DMS153 treated with DMSO at 0.1 percent for 48 hours (cell line): ENCODE measurements around the gene BMP8B.
"Not testable (repeated sequence)": the region's sequence is repeated elsewhere in the genome, so short reads cannot be mapped to it uniquely, and the experiment has no call there.

ENCODE experiments used
- DNase-seq: peaks from one replicate; lab custom pipeline; 2025; ENCODE audit not compliant: unreplicated experiment; lab: John Stamatoyannopoulos, UW

Gene BMP8B

GRCh38 chr1:39788758-39789570 is at the start of gene BMP8B:
Gene BMP8B (minus strand): TSS chr1:39788865. CDS start chr1:39788485, 380 bp downstream.
- peak; percentile 91 for DNase-seq

GRCh38 chr1:39836595-39837110 is 48.0 kb upstream of the BMP8B start:
- DNase-seq, result no peak

GRCh38 chr1:39835935-39836594 is 47.4 kb upstream of the BMP8B start:
- DNase-seq, result no peak

GRCh38 chr1:39835110-39835509 is 46.4 kb upstream of the BMP8B start:
- DNase-seq, result no peak

- no peak for DNase-seq
Observed at GRCh38 chr1:39833621-39834385, 45.1 kb upstream of the BMP8B start.

- DNase-seq, result no peak
Observed at GRCh38 chr1:39833121-39833520, 44.5 kb upstream of the BMP8B start.

- no peak for DNase-seq
Observed at GRCh38 chr1:39832294-39832693, 43.6 kb upstream of the BMP8B start.

GRCh38 chr1:39829791-39830533 is 41.3 kb upstream of the BMP8B start:
- no peak for DNase-seq

- no peak for DNase-seq
Observed at GRCh38 chr1:39828734-39829133, 40.1 kb upstream of the BMP8B start.

GRCh38 chr1:39828255-39828654 is 39.6 kb upstream of the BMP8B start:
- DNase-seq, result not testable (repeated sequence)

GRCh38 chr1:39827201-39827600 is 38.5 kb upstream of the BMP8B start:
- DNase-seq, result no peak

- DNase-seq, result no peak
Observed at GRCh38 chr1:39826583-39826982, 37.9 kb upstream of the BMP8B start.

- DNase-seq, result peak; percentile 66
Observed at GRCh38 chr1:39825432-39825941, 36.8 kb upstream of the BMP8B start.

- not testable (repeated sequence) for DNase-seq
Observed at GRCh38 chr1:39823450-39823849, 34.8 kb upstream of the BMP8B start.

- DNase-seq, result no peak
Observed at GRCh38 chr1:39822146-39822545, 33.5 kb upstream of the BMP8B start.

GRCh38 chr1:39819091-39819812 is 30.6 kb upstream of the BMP8B start:
- peak; percentile 96 for DNase-seq

- DNase-seq, result no peak
Observed at GRCh38 chr1:39818482-39818881, 29.8 kb upstream of the BMP8B start.

- peak; percentile 100 for DNase-seq
Observed at GRCh38 chr1:39817091-39817932, 28.6 kb upstream of the BMP8B start.
